ENCODE data around the gene ELOVL1.

- TF ChIP-seq, protein P1, sequence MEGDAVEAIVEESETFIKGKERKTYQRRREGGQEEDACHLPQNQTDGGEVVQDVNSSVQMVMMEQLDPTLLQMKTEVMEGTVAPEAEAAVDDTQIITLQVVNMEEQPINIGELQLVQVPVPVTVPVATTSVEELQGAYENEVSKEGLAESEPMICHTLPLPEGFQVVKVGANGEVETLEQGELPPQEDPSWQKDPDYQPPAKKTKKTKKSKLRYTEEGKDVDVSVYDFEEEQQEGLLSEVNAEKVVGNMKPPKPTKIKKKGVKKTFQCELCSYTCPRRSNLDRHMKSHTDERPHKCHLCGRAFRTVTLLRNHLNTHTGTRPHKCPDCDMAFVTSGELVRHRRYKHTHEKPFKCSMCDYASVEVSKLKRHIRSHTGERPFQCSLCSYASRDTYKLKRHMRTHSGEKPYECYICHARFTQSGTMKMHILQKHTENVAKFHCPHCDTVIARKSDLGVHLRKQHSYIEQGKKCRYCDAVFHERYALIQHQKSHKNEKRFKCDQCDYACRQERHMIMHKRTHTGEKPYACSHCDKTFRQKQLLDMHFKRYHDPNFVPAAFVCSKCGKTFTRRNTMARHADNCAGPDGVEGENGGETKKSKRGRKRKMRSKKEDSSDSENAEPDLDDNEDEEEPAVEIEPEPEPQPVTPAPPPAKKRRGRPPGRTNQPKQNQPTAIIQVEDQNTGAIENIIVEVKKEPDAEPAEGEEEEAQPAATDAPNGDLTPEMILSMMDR (conservative IDR thresholded peaks at IDR 0.05) = no peak
- no peak for TF ChIP-seq ZFX (IDR thresholded peaks at IDR 0.05)
Measured at GRCh38 chr1:43319766-43320165, 48.0 kb downstream of the ELOVL1 start.

All from C4-2B (cell line).